Measurements from ENCODE around the gene GTF2H4. TPM values are rescaled to one million over a fixed set of nuclear protein-coding genes. Genes with fewer than 3 reads are reported as not detected.

Gene GTF2H4
- total RNA-seq, 1 donor from 2014 or later: 29.2 TPM

- Mint-ChIP-seq H3K9me3 (peaks cover 16% of the 10 kb centered on the region), H3K36me3 (peaks cover 27% of the 10 kb centered on the region), H3K4me3 (no peak overlapping the region), H3K27ac (no peak overlapping the region), H3K4me1 (peaks cover 3% of the 10 kb centered on the region), H3K27me3 (ENCODE audit: insufficient read depth, low read depth) (peaks cover 4% of the 10 kb centered on the region)
- H3K9ac ChIP-seq: no peak overlapping the region
- H2AFZ ChIP-seq (replicated peaks): no peak overlapping the region
- no peaks in the 10 kb centered on the region for H3F3A ChIP-seq (ENCODE audit: low read depth)
- DNase-seq (ENCODE audit: low spot score): no peak
- no peaks in the 10 kb centered on the region for H3K36me3 ChIP-seq
- H3K9me3 ChIP-seq (ENCODE audit: low read depth): no peaks in the 10 kb centered on the region
- H3K27me3 ChIP-seq: no peaks in the 10 kb centered on the region
- no peaks in the 10 kb centered on the region for H4K20me1 ChIP-seq (ENCODE audit: low read depth)
- no peaks in the 10 kb centered on the region for H3K4me1 ChIP-seq
- H3K4me2 ChIP-seq: no peak overlapping the region
- TF ChIP-seq CTCF (IDR thresholded peaks at IDR 0.05) (no peak), EZH2phosphoT487 (IDR thresholded peaks at IDR 0.05) (no peak), EZH2 (IDR thresholded peaks at IDR 0.05) (no peak)
- H3K27ac ChIP-seq: no peak overlapping the region
- no peaks in the 10 kb centered on the region for H3K79me2 ChIP-seq (ENCODE audit: low read depth)
- H3K4me3 ChIP-seq: no peak overlapping the region
These were observed 20.7 kb downstream of the GTF2H4 start for GRCh38 chr6:30928677-30929076.

GRCh38 chr6:30930506-30930905 lies 22.5 kb downstream of the GTF2H4 start:
- Histone ChIP-seq H3K27me3 (no peaks in the 10 kb centered on the region), H3K4me2 (no peak overlapping the region), H3K36me3 (no peaks in the 10 kb centered on the region), H3K9ac (no peak overlapping the region), H3K79me2 (ENCODE audit: low read depth) (no peaks in the 10 kb centered on the region), H4K20me1 (ENCODE audit: low read depth) (no peaks in the 10 kb centered on the region), H3K27ac (no peak overlapping the region), H2AFZ (replicated peaks) (no peak overlapping the region), H3K9me3 (ENCODE audit: low read depth) (no peaks in the 10 kb centered on the region), H3K4me1 (no peaks in the 10 kb centered on the region), H3F3A (ENCODE audit: low read depth) (no peaks in the 10 kb centered on the region), H3K4me3 (no peak overlapping the region)
- peaks cover 3% of the 10 kb centered on the region for H3K4me1 Mint-ChIP-seq
- no peak for DNase-seq (ENCODE audit: low spot score)
- no peak overlapping the region for H3K27ac Mint-ChIP-seq
- H3K4me3 Mint-ChIP-seq: no peak overlapping the region
- peaks cover 16% of the 10 kb centered on the region for H3K9me3 Mint-ChIP-seq
- peaks cover 26% of the 10 kb centered on the region for H3K36me3 Mint-ChIP-seq
- peaks cover 7% of the 10 kb centered on the region for H3K27me3 Mint-ChIP-seq (ENCODE audit: insufficient read depth, low read depth)
- no peak for TF ChIP-seq EZH2 (IDR thresholded peaks at IDR 0.05)
- no peak for TF ChIP-seq CTCF (IDR thresholded peaks at IDR 0.05)
- TF ChIP-seq EZH2phosphoT487 (IDR thresholded peaks at IDR 0.05): no peak

- Histone ChIP-seq H3K4me1 (peaks cover 2% of the 10 kb centered on the region), H3K9ac (no peak overlapping the region), H3K9me3 (ENCODE audit: low read depth) (no peaks in the 10 kb centered on the region), H3K4me2 (no peak overlapping the region), H3F3A (ENCODE audit: low read depth) (no peaks in the 10 kb centered on the region), H3K4me3 (no peak overlapping the region), H2AFZ (replicated peaks) (no peak overlapping the region), H3K79me2 (ENCODE audit: low read depth) (no peaks in the 10 kb centered on the region), H3K27ac (no peak overlapping the region), H3K27me3 (no peaks in the 10 kb centered on the region), H3K36me3 (no peaks in the 10 kb centered on the region), H4K20me1 (ENCODE audit: low read depth) (no peaks in the 10 kb centered on the region)
- Mint-ChIP-seq H3K9me3 (peaks cover 16% of the 10 kb centered on the region), H3K27me3 (ENCODE audit: insufficient read depth, low read depth) (peaks cover 7% of the 10 kb centered on the region), H3K27ac (peak overlapping the region; percentile 11), H3K4me3 (no peak overlapping the region), H3K4me1 (peaks cover 3% of the 10 kb centered on the region), H3K36me3 (peaks cover 24% of the 10 kb centered on the region)
- no peak for DNase-seq (ENCODE audit: low spot score)
- TF ChIP-seq EZH2 (IDR thresholded peaks at IDR 0.05): no peak
These were observed 23.3 kb downstream of the GTF2H4 start for GRCh38 chr6:30931272-30931671.

- H3K36me3 Mint-ChIP-seq: peaks cover 18% of the 10 kb centered on the region
- peaks cover 6% of the 10 kb centered on the region for H3K4me1 ChIP-seq
- no peak within 1 kb of the TSS for H3K4me3 ChIP-seq
- H3K36me3 ChIP-seq: no peaks in the 10 kb centered on the region
- H4K20me1 ChIP-seq (ENCODE audit: low read depth): no peaks in the 10 kb centered on the region
- no peak within 1 kb of the TSS for H2AFZ ChIP-seq (replicated peaks)
- H3K27ac Mint-ChIP-seq: peak within 1 kb of the TSS; percentile 74
- H3K27me3 Mint-ChIP-seq (ENCODE audit: insufficient read depth, low read depth): peaks cover 7% of the 10 kb centered on the region
- H3K4me3 Mint-ChIP-seq: no peak within 1 kb of the TSS
- no peak within 1 kb of the TSS for H3K4me2 ChIP-seq
- no peak for DNase-seq (ENCODE audit: low spot score)
- H3K9me3 Mint-ChIP-seq: peaks cover 16% of the 10 kb centered on the region
- TF ChIP-seq EZH2 (IDR thresholded peaks at IDR 0.05) (no peak), EZH2phosphoT487 (IDR thresholded peaks at IDR 0.05) (no peak)
- H3K9ac ChIP-seq: no peak within 1 kb of the TSS
- H3K9me3 ChIP-seq (ENCODE audit: low read depth): no peaks in the 10 kb centered on the region
- H3K4me1 Mint-ChIP-seq: peaks cover 3% of the 10 kb centered on the region
- H3K79me2 ChIP-seq (ENCODE audit: low read depth): no peaks in the 10 kb centered on the region
- no peaks in the 10 kb centered on the region for H3F3A ChIP-seq (ENCODE audit: low read depth)
- H3K27ac ChIP-seq: no peak within 1 kb of the TSS
- H3K27me3 ChIP-seq: no peaks in the 10 kb centered on the region
These were observed 24.1 kb downstream of the GTF2H4 start, which contains the start of gene SFTA2 for GRCh38 chr6:30931969-30932645. TSS of gene SFTA2 (minus strand) at chr6:30932170. CDS start at chr6:30932096, 74 bp downstream.
